AG10803 (cell line): ENCODE measurements around the gene PTPN22.

Experiments used
- DNase-seq: peaks from one replicate; pipeline ENCODE4 v3.0.0; 2010; ENCODE audit warnings: low read depth
- H3K4me3 ChIP-seq: 2 replicates; pipeline ENCODE4 v1.5.1; 2011; ENCODE audit warnings: mild to moderate bottlenecking, low read length, control low read depth
- CTCF ChIP-seq: conservative IDR thresholded peaks from 2 replicates; pipeline ENCODE4 v1.5.1; 2011; ENCODE audit warnings: mild to moderate bottlenecking, low read length, control low read depth, inconsistent platforms

The PTPN22 gene

GRCh38 chr1:113777561-113777960 lies 94.0 kb downstream of the PTPN22 start:
- DNase-seq = no peak
- no peak for TF ChIP-seq CTCF
- no peak overlapping the region for H3K4me3 ChIP-seq

GRCh38 chr1:113770031-113770430 lies 101.5 kb downstream of the PTPN22 start:
- no peak for TF ChIP-seq CTCF
- DNase-seq = no peak
- no peak overlapping the region for H3K4me3 ChIP-seq

GRCh38 chr1:113769601-113769970 lies 101.9 kb downstream of the PTPN22 start:
- H3K4me3 ChIP-seq = no peak overlapping the region
- DNase-seq = no peak

GRCh38 chr1:113768916-113769600 lies 102.5 kb downstream of the PTPN22 start:
- DNase-seq = no peak
- no peak overlapping the region for H3K4me3 ChIP-seq
- no peak for TF ChIP-seq CTCF

More at GRCh38 chr1:113769601-113769970, 101.9 kb downstream of the PTPN22 start:
- no peak for TF ChIP-seq CTCF

- no peak for TF ChIP-seq CTCF
- peak; percentile 86 for DNase-seq
- no peak overlapping the region for H3K4me3 ChIP-seq
These were observed 105.9 kb downstream of the PTPN22 start for GRCh38 chr1:113765306-113766230.
